Measurements from ENCODE around the gene CDC6. TPM values are rescaled to one million over a fixed set of nuclear protein-coding genes. Genes with fewer than 3 reads are reported as not detected.

Gene CDC6
- total RNA-seq, 1 donor from 2014 or later = 7.1 TPM

GRCh38 chr17:40311575-40311974, 23.9 kb downstream of the CDC6 start:
- no peak for DNase-seq

- no peak for DNase-seq
Observed at GRCh38 chr17:40312131-40312731, 24.6 kb downstream of the CDC6 start.

GRCh38 chr17:40312893-40313667, 25.4 kb downstream of the CDC6 start:
- no peak for DNase-seq

- no peak for DNase-seq
Observed at GRCh38 chr17:40313668-40314583, 26.2 kb downstream of the CDC6 start.

- peak; percentile 40 for DNase-seq
Observed at GRCh38 chr17:40314584-40314956, 26.9 kb downstream of the CDC6 start.

GRCh38 chr17:40315206-40315605, 27.5 kb downstream of the CDC6 start:
- no peak for DNase-seq

- DNase-seq = no peak
Observed at GRCh38 chr17:40315678-40316570, 28.2 kb downstream of the CDC6 start.

- peak; percentile 88 for DNase-seq
Observed at GRCh38 chr17:40316571-40317344, 29.1 kb downstream of the CDC6 start.

GRCh38 chr17:40317345-40317873, 29.7 kb downstream of the CDC6 start:
- peak; percentile 66 for DNase-seq

GRCh38 chr17:40317880-40318829, 30.5 kb downstream of the CDC6 start:
- peak; percentile 97 for DNase-seq

GRCh38 chr17:40318830-40319391, 31.2 kb downstream of the CDC6 start:
- no peak for DNase-seq

- DNase-seq = no peak
Observed at GRCh38 chr17:40319651-40320540, 32.2 kb downstream of the CDC6 start.

- peak; percentile 88 for DNase-seq
Observed at GRCh38 chr17:40320756-40321523, 33.3 kb downstream of the CDC6 start.

- DNase-seq = no peak
Observed at GRCh38 chr17:40321524-40321929, 33.8 kb downstream of the CDC6 start.

GRCh38 chr17:40321961-40322357, 34.3 kb downstream of the CDC6 start:
- no peak for DNase-seq

GRCh38 chr17:40322358-40323315, 35.0 kb downstream of the CDC6 start:
- peak; percentile 91 for DNase-seq

Measured in skin of body (tissue), 2 donors.